GM18502 (cell line): ENCODE measurements around the gene SKOR1.

Source experiments
- ATAC-seq: cut with Tn5 transposase; IDR thresholded peaks from one replicate; pipeline ENCODE4 v1.9.1; 2021; ENCODE audit warnings: mild to moderate bottlenecking; ENCODE audit not compliant: unreplicated experiment, poor library complexity

The SKOR1 gene

DNA sequence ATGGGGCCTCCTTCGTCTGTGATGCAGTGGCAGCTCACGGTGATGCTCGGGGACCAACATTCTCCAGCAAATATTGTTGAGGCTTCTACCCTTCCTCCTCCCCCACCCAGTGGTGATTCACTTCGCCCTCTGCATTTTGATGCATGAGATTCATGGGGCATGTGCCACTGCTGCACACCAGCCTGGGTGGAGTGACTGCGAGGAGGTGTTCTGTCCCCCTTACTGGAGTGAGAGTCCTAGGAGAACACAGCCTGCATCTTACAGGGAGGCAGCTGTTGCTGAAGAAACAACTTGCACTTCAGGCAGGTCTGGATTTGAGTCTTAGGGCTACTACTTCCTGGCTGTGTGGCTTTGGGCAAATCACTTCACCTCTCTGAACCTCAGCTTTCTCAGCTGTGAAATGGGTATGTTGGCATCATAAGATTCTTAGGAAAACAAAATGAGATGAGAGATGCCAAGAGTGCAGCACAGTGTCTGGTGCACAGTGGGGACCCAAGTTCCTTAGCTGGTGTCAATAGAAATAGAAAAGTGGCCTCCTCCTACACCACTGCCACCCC is 10.2 kb upstream of the SKOR1 start:
- ATAC-seq: no peak

DNA sequence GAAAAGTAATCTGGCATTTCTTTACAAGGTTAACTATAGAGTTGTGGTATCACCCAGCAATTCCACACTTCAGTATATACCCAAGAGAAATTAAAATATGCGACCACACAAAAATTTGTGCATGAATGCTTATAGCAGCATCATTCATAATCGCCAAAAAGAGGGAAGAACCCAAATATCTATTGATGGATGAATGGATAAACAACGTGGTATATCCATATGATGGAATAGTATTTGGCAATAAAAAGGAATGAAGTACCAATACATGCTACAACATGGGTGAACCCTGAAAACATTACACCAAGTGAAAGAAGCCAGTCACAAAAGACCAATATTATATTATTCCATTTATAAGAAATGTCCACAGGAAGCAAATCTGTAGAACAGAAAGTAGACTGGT is 8.6 kb upstream of the SKOR1 start:
- no peak for ATAC-seq

DNA sequence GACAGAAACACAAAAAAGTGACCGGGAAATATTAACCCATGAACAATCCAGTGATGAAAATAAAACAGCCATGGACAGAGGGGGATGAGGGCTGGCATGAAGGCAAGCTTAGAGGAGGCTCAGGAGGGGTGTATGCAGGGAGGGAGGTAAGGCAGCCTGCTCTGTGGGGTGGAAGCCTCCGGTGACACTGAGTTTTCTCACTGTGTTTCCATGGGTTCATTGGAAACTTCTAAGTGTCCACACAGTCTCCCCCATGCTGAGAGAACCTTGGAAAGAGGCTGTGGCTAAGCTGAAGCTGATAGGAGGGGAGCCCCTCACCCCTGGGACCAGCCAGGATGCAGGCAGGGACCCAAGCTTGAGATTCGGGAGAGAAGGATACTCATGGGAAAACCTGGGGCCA is 6.8 kb upstream of the SKOR1 start:
- ATAC-seq: no peak

DNA sequence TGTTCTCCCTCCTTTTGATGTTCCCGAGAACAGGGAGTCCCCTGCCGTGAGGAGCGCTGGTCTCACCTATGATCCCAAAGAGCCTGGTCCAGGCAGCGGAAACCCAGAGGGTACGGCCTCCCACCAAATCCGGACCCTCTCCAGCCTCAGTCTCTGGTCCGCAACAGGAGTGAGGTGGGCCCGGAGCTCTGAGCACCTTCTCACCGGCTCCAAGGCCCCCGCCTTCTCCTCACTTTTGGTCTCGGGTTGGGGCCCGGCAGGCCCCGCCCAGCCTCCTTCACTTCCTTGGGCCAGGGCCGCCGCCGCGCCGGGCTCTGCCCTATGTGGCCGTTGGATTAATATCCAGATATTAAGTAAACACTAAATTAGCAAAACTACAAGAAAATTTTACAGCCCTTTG is 5.7 kb upstream of the SKOR1 start:
- no peak for ATAC-seq

DNA sequence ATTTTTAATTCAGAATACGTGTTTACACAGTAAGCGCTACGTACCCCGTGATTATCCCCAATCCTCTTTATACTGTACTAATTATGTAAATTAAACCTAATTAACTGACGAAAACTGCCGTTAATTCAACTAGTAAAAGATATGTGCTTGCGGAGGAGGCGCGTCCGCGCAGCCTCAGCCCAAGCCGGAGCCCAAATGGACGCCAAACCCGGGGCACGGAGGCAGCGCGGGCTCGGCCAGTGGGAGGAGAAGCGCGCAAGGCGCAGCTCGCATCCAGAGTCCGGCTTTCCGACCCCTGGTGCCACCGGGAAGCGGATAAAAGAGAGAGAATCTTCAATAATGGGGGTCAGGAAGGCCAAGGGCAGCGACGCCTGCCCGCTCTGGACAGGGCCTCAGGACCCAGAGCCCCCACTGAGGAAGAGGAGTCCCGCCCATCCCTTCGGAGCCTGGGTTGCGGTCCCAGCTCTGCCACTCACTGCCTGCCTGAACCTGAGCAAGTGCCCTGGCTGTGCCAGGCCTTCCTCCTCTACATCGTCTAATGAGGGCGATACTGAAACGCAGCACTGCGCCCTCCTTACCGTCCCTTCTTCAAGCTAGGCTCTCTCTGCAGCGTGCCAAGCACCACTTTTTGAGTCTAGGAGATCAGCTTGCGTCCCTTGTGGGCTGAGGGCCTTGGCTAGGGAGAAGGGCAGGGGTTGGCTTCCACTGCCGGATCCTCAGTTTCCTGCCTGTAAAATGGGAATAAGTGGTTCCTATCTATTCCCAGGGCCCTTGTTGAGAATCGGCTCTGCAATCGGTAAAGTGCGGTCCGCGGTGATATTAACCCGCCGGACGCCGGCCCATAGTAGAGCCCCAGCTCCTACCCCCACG is 5.0 kb upstream of the SKOR1 start:
- no peak for ATAC-seq

DNA sequence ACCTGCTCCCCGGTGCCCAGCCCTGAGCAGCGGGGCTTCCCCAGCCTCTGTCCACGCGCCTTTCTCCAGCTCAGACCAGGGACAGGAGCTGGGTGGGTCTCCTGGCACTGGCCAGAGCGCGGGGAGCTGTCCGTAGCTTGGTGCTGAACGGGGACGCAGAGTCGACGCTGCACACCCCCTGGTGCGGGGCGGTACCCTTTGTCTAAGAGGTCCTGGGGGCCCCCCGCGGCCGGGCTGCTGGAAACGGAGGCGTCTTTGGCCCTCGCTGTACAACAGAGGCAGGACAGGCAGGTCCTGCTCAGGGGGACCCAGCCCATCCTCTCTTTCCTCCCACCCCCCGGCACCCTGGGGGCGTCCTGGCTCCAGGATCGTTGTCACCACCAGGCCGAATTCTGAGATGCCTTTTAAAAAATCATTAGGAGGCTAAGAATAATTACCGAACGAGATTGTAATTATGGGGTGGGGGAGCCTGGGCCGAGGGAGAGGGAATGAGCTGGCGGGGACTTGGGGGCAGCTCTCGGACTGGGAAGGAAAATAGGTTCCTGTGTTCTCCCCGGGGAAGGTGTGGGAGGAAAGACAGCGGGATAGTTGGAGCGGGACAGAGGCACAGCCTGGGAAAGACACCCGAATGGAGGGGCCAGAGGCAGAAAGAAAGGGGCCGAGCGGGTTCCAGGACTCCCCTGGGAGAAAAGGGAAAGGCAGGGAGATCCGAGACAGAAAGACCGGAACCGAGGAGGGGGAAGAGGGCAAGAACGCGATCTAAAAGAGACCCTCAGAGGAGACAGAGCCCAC is 4.1 kb upstream of the SKOR1 start:
- ATAC-seq: no peak

DNA sequence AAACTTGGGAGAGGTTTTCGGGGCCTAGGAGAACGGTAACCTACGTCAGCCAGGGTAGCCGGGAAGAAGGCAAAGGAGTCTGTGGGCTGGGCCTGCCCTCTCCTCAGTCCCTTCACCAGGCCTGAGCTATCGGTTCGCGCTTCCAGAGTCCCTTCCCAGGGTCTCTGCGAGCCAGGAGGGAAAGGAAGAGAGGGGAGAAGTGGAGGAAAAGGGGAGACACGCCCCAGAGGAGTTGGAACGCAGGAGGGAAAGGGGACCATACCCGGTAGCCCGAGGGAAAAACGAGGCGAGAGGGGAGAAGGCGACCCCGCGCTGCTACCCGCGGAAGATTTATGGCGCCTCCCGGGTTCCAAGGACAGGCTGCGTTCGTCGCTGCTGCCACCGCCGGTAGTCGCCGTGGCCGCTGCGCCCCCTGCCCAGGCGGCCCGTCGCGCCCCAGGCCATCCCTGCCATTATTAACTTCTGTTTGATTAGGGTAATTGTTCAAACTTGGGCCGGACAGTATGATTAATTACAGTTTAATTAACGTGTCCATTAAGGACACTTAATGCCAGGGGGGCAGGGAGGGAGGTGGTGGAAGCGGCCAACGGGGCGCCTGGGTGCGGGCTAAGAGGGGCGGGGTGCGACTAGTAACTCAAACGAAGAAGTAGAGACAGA is 3.4 kb upstream of the SKOR1 start:
- ATAC-seq: no peak

DNA sequence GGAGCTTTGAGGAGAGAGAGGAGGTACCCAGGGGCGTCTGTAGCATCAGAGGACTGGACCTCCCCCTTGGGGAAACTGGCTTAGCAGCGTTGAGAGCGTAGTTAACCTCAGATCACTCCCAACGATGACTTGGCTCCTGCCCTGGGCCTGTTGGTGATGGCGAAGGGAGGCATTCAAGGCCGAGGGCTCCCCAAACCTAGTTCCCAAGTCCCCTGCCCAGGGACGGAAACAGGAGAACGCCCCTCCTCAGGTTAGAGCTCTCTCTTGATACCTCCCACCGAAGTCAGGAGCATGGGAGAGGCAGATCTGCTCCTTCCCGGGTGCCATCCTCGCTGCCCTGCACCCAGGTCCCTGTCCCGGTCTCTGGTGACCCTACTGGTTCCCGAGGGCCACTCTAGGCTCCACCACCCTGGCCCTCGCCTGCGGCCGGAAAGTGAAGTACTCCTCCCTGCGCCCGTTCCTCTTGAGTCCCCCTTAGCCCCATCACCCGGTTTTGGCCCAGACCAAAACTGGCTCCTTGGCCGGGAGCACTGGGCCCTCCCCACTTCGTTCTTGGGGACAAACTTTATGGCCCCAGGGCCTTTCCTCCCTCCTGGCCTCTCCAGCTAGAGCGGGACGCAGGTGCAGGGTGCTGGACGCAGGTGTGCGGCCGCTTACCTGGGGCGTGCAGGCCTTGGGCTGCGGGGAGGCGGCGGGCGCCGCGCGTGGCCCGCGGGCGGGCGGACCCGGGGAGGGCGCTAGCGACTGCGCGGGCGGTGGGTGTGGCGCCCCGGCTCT is 2.6 kb upstream of the SKOR1 start:
- no peak for ATAC-seq

DNA sequence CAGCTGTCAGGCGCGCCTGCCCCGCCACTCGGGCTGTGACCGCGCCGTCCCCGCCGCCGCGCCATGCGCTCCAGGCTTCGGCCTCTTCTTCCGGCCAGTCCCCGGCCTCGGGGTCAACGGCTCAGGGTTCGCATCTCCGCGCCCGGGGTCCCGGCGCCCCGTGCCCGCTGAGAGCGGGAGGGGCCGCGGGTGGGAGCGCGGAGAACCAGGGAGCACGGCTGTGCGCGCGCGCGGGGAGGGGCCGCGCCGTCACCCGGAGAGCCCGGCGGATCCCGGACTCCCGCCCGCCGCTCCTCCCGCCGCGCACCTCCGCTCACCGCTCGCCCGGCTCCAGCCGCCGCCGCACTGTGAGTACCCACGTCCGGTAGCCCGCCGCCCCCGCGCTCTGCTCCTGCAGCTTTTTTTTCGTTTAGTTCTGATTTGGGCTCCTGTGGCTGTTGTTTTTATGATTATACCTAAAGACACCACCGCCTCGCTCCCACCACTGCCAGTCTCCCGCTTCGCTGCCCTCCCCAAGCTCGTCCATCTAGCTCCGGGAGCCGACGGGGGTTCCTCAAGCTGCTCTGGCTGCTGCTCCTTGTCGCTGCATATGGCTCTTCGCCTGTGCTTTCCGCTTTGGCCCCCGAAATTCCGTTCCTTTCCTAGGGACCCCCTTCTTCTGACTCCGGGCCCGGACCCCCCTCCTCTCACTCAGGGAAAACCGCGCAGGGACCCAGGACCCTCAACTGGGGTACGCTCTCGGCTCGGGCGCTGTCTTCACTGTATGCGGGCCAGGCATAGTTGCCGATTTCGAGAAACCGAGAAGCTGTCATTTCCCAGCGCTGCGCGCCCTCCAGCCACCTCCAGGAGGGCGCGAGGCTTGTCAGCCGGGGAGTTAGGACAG is 1.8 kb upstream of the SKOR1 start:
- ATAC-seq: no peak

DNA sequence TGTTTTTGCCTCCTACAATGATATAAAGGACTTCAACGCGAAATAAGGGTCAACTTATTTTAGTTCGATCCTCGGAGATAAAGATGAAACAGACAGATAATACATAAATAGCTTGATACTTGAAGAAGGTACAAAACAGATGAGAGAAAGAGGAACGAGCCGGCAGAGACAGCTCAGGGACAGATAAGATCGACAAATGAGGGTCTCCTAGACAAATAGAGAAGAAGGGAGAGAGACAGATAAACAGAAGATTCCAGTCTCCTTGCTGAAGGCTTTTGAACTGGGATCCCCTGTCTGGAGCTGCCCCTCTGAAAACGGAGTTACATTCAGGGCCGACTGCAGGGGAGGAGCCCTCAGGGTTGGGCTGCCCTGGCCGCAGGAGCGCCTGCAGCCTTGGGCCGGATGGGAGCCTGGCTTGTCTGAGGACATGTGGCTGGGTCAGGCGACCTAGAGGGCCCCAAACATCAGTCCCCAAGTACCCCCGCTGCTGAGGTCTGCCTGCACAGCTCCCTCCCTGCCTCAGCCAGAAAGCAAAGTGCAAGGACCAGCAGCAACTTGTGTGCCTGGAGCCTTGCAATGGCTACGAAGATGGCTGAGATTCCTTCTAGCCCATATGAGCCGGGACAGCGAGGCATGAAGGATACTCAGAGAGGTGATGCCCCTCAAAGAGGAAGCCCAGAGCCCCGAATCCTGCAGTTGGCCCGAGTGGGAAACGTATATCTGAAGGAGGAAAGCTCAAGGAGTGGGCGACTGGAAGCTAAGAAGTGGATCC is 926 bp upstream of the SKOR1 start:
- ATAC-seq: no peak

DNA sequence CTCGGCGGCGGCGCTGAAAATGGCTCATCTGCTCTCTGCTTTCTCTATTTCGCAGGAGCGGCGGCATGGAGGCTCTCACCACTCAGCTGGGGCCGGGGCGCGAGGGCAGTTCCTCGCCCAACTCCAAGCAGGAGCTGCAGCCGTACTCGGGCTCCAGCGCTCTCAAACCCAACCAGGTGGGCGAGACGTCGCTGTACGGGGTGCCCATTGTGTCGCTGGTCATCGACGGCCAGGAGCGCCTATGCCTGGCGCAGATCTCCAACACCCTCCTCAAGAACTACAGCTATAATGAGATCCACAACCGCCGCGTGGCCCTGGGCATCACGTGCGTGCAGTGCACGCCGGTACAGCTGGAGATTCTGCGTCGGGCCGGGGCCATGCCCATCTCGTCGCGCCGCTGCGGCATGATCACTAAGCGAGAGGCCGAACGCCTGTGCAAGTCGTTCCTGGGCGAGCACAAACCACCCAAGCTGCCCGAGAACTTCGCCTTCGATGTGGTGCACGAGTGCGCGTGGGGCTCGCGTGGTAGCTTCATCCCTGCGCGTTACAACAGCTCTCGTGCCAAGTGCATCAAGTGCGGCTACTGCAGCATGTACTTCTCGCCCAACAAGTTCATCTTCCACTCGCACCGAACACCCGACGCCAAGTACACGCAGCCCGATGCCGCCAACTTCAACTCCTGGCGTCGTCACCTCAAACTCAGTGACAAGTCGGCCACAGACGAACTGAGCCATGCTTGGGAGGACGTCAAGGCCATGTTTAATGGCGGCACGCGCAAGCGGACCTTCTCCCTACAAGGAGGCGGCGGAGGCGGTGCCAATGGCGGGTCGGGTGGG is 790 bp downstream of the SKOR1 start:
- ATAC-seq: no peak

DNA sequence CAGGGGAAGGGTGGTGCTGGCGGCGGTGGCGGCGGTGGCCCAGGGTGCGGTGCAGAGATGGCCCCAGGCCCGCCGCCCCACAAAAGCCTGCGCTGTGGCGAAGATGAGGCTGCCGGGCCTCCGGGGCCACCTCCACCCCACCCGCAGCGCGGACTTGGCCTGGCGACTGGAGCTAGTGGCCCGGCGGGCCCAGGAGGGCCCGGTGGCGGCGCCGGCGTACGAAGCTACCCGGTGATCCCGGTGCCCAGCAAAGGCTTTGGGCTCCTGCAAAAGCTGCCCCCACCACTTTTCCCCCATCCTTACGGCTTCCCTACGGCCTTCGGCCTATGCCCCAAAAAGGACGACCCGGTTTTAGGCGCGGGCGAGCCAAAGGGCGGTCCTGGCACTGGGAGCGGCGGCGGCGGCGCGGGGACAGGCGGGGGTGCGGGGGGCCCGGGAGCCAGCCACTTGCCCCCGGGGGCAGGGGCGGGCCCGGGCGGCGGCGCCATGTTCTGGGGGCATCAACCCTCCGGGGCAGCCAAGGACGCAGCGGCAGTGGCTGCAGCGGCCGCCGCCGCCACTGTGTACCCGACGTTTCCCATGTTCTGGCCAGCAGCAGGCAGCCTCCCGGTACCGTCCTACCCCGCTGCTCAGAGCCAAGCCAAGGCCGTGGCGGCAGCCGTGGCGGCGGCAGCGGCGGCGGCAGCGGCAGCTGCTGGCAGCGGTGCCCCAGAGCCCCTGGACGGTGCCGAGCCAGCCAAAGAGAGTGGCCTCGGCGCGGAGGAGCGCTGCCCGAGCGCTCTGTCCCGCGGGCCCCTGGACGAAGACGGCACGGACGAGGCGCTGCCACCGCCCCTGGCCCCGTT is 1.6 kb downstream of the SKOR1 start:
- ATAC-seq: no peak

DNA sequence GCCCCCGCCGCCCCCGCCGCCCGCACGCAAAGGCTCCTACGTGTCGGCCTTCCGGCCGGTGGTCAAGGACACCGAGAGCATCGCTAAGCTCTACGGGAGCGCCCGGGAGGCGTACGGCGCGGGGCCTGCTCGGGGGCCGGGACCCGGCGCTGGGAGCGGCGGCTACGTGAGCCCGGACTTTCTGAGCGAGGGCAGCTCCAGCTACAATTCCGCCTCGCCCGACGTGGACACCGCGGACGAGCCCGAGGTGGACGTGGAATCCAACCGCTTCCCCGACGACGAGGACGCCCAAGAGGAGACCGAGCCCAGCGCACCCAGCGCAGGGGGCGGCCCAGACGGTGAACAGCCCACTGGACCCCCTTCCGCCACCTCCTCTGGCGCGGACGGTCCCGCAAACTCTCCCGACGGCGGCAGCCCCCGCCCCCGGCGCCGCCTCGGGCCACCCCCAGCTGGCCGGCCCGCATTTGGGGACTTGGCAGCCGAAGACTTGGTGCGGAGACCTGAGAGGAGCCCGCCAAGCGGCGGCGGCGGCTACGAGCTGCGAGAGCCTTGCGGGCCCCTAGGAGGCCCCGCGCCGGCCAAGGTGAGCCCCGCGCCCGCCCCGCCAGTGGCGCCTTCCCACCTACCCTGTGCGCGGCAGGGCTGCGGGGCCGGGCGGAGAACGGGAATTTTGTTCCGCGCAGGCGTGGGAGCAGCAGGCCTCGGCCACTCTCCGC is 2.4 kb downstream of the SKOR1 start:
- no peak for ATAC-seq

DNA sequence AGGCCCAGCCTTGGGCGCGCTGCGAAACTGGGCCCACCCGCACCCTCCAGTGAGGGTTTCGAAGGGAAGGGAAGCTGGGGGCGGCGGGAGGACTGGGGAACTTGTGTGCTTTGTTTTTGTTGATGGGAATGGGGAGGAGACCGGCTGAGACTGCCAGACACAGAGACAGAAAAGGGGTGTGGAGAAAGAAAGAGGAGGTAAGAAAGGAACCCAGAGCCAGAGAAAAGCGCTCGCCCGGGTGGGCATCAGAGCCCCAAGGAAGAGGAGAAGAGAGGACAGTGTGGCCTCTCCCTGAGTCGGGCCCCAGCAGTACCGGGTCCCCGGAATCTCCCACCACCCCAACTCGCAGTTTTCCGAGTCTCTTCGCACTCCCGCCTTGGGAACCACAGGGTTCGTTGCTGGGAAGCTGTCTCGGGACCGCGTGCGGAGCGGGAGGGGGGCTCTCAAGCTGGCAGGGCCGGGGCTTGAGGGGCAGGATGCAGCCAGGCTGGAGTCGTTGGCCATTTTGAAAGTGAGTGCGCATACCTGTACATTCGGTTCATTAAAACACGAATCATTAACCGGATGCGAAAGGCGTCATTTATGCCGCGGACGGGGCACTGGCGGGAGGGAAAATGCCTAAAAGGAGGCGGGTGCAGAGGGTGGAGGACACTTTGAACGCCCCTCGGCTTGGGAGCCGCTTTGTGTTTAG is 3.1 kb downstream of the SKOR1 start:
- no peak for ATAC-seq

DNA sequence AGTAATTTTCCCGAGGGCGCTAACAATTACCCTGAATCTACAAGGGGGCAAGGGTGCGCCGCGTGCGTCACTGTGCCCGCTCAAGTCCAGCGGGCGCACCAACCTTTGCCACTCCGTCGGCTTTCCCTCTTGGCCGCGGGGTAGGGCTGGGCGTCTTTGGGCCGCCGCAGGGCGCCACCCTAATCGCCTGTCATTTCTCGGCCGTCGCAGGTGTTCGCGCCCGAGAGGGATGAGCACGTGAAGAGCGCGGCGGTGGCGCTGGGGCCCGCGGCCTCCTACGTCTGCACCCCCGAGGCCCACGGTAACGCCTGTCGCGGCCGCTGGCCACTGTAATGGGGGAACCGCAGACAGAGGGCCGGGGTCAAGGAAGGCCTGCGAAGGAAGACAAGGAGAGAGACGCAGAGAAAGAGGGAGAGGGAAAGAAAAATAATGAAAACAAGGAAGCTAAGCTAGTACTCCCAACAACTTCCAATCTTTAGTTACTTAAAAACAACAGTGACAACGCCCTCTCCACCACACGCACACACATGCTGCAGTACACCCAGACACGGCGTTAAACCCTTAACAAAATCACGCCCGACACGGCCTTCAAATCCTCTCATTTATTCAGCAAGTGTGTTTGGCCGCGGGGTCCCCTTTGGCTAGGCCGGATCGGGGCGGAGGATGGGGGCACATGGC is 3.8 kb downstream of the SKOR1 start:
- ATAC-seq: no peak
